CD4-positive, alpha-beta T cell treated with Interleukin-6 for 4 hours (primary cell): ENCODE measurements around the gene TFCP2.
"Not testable (repeated sequence)": the region's sequence is repeated elsewhere in the genome, so short reads cannot be mapped to it uniquely, and the experiment has no call there.

Experiments used
- DNase-seq: peaks from one replicate; pipeline ENCODE4 v3.0.0-alpha.2; 2020; ENCODE audit warnings: mixed read lengths

Gene TFCP2

DNA sequence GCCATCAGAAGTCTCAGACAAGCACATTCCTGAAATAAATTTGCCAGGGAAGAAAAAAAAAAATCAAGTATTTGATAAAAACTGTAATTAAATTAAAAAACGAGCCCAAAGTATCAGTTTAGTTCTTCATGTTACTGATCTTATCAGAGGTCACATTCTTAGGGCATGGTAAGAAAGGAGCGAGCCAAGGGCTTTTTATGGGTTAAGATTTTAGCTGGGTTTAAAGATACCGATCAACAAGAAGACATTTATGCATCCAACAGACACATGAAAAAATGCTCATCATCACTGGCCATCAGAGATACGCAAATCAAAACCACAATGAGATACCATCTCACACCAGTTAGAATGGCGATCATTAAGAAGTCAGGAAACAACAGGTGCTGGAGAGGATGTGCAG, 94.6 kb downstream of the TFCP2 start:
- DNase-seq, result not testable (repeated sequence)

DNA sequence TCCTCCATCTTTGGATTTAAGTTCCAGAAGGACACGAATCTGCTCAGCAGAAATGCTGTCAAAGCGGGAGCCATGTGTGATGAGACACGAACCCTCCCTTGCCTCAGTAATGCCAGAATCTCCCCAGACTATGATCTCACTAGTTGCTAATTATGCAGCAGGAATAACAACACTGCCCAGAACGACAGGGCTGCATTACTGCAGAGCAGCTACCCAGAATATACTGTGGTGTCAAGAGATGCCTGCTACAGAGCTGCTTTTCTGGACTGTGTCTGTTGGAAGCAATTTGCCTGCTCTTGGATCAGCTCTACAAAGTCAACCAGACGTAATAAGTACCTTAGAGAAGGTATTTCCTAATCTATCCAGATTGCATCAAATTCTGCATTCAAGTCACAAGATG, 95.0 kb downstream of the TFCP2 start:
- DNase-seq, result no peak

DNA sequence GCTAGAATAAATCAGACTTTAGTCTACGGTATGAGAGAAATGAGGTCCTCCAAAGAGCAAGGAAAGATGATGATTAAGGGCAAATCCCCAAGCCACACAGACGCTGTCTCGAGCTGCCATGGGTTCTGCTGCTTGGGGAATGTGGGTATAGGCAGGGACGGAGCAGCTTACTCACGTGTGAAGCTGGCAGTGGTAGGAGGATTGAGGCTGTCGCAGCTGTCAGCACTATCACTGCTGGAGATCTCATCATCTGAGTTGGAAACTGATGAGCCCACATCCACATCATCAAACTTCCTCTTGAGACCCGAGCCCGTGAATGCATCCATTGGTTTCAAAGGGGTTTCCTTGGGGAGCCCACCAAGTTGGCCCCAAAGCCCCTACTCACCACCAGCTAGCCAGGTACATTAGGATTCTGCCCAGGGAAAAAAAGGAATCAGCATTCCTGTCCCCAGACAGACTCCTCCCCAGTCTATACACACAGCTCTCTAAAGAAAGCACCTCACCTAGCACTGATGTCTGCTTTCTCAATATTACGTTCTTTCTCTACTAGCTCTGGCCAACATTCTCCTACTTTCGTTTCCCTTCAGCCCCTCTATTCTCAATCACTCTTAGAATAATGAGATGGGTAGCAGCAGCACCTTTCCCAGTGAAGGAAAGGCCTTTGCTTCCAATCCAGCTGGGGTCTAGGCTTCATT, 96.6 kb downstream of the TFCP2 start:
- DNase-seq, result no peak

DNA sequence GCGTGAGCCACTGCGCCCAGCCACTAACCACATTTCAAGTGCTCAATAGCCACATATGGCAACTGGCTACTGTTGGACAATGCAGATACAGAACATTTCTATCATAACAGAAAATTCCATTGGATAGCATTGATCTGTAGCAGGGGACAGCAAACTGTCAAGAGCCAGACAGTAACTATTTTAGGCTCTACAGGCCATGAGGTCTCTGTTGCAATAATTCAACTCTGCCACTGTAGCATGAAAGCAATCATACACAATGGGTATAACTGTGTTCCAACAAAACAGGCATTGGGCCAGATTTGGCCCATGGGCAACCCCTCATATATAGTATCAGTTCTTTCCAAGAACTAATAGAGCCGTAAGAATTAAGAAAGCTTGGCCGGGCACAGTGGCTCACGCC, 97.5 kb downstream of the TFCP2 start:
- DNase-seq, result no peak

DNA sequence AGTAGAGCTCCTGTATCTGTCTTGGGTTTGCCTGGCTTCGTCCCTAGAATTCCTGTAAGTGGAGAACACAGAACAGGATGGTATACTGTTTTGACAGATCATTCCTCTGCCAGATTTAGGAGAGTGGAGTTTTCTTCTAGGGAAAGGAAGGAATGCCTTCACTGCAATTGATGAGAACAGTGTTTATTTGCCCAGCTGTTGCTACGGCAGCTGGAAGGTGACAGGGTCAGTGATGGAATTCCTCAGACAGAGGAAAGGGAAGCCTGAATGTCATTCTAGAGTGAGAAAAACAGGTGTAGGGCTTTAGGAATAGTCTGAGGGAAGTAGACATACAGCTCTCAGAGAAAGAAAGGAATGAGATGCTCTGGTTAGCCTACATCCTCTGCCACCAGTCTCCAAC, 101.3 kb downstream of the TFCP2 start:
- DNase-seq, result no peak

DNA sequence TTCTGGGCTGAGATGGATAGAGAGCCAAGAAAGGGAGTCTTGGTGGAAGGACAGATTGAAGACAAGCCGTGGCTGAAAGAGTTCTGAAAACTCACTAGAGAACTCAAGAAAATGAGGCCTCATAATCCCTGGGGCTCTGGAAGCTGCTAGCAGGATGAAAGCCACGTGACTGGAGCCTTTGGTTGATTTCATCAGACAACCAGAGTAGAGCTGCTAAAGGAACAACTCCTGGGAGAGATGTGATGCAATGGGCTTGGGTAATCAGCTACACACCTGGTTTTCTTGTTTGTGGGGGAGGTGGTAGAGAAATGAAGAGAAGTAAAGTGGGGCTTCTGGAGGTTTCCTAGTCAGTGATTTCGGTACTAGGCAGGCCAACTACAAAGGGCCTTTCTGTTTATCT, 102.9 kb downstream of the TFCP2 start:
- no peak for DNase-seq

DNA sequence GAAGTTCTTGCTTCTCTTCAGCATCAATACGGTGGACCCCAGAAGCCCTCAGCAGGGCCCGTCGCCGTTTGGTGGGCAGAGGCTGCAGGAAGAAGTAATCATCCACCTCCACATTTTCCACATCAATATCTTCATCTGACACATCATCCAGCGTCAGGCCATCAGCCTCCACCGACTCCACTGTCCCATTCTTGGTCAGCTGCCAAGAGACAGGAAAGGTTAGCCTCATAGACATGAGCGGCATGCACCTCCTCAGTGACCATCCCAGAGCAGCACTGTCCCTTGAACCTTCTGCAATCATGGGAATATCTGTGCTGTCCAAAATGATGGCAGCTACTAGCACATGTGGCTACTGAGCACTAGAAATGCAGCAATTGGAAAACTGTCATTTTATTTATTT, 105.2 kb downstream of the TFCP2 start:
- no peak for DNase-seq

DNA sequence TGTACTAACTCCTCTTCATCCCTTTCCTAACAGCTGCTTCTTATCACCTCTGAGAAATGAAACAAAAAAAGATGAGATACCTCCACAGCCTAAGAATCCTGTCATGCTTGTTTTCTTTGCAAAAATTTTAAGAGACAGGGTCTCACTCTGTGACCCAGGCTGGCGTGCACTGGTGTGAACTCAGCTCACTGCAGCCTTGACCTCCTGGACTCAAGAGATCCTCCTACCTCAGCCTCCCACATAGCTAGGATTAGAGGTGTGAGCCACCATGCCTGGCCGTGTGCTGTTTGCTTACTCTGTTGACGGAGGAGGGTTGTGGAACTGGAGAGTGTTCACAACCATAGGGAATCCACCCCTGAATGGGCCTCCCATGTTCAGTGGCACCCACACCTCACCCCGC, 105.7 kb downstream of the TFCP2 start:
- no peak for DNase-seq

DNA sequence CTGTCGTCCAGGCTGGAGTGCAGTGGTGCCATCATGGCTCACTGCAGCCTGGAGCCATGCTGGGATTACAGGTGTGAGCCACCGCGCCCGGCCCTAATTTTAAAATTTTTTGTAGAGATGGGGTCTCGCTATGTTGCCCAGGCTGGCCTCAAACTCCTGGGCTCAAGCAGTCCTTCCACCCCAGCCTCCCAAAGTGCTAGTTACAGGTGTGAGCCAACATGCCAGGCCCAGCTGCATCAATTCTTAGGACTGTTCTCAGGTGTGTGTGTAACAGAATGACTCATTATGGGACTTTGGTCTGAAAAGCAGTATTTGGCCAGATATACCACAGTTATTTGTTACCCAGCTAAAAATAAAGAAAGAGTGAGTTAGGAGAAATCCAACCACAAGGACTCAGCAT, 107.4 kb downstream of the TFCP2 start:
- DNase-seq, result no peak

DNA sequence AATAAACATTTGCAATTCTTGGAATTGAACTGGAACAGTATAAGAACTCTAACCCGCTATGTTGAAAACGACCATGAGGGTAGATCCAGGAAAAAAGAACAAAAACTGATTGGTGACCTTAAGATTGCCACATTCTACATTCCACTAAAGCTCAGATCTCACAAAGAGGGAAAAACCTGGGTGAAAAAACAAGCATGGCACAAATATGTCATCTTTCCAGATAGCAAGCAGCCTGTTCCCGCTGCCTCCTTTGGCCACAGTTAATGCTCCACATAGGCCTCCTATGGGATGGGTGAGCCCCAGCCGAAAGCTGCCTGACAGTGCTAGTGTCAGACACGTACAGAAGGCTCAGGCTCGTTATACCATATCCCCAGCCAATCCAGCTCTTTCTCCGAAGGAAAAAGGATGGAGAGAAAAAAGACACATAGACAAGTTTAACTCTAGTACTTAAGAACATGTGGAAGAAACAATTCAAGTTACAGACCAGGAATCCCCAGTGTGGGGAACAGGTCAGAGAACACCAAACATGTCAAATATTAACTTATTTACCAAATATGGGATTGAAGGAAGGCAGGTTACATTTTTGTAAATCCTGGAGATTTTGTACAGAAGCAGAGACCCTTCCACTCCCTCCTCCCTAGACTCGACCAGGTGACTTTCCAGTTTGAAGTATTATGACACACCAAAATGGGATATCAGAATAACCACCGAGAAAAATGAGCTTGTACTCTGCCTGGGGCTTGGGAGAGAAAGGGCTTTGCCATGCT, 110.1 kb downstream of the TFCP2 start:
- DNase-seq, result no peak

DNA sequence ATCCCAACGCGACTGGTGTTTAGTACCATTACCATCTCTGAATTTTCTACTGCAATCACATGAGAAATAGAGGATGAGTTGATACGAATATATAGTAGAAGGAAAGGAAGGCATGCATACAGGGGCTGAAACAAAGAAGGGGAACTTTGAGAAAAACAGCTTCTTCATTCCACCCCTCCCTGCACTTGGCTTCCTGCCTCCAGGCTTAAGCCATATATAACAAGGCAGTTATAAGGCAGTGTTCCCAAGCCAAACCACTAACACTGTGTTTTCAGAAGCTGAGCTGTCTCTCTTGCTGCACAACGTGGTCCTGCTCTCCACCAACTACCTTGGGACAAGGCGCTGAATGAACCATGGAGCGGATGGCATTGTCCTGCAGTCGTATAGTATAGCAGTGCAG, 113.8 kb downstream of the TFCP2 start:
- DNase-seq, result no peak

DNA sequence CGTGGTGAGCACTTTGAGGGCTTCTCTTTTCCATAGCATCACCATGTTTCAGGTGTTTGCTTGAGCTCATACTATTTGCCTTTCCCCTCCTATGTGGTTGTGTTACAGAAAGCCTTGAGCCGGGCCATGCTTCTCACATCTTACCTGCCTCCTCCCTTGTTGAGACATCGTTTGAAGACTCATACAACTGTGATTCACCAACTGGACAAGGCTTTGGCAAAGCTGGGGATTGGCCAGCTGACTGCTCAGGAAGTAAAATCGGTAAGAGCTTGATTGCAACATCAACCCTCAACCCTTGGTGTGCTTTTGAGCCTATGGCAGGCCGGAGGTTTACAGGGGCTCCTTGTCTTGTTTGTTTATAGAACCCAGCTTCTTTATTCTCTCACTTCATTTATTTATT, 116.7 kb downstream of the TFCP2 start:
- no peak for DNase-seq

DNA sequence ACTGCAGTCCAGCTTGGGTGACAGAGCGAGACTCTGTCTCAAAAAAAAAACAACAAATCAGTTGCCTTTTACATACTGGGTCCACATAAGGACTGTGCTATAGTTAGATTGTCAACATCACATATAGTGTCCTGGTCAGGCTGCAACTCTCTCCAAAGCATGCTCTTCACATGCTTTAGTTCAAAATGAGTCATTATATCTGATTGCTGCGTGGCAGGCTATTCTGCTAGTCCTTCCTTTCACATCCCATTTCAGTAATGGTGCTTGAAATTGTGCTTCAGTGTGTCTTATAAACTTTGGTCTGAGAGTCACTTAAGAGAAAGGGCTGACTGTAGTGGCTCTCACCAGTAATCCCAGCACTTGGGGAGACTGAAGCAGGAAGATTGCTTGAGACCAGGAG, 117.9 kb downstream of the TFCP2 start:
- no peak for DNase-seq

DNA sequence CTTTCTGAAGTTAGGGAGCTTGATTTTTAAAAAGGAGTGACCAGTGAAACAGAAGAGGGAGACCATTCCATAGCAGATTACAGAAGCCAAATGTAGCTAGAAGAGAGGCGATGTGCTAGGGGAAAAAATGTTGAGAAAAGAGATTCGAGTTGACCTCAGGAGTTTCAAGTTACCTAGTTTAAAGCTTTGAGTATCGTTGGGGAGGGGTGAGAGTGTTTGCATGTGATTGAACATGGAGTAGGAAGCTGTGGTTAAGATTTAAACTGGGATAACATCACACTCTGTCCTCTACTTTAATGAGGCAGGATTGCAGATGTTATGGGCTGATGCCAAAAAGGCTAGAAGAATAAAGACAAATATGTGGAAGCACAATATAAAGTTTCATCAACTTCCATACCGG, 121.1 kb downstream of the TFCP2 start:
- DNase-seq, result no peak

DNA sequence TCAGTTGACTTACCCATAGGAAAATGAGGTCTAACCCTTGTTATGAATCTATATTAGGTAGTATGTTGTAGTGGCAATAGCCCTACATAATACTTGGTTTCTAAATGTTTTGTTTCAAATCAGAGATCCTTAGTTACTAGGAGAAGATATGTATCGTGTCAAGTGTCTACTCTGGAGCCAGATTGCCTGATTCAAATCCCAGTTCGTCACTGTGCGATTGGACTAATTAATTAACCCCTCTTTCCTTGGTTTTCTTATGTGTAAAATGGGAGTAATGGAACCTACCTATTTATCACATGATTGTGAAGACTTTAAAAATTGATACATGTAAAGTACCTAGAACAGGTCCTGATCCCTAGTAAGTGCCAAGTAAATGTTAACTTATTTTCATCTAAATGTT, 123.4 kb downstream of the TFCP2 start:
- no peak for DNase-seq

DNA sequence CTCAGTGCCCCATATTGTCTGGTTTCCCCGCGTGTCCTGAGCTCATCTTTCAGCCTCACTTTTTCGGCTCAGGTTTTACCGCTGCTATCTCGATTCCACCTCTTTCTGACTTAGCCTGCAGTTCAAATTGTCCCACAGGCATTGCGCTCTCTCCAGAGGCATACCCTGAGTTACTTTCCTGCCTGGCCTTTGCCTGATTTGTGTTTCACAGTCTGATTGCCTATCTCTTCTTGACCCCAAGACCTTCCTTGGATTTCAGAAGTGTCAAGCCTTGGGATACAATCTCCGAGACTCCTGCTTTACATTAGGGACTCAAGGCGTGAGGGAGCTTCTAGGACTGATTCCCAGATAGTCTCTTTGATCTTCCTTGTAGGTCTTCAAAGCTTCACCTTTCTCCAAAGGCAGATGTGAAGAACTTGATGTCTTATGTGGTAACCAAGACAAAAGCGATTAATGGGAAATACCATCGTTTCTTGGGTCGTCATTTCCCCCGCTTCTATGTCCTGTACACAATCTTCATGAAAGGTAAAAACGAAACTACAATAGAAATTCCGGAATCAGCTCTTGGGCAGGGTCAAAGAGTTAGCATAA, 124.2 kb downstream of the TFCP2 start:
- DNase-seq, result no peak

DNA sequence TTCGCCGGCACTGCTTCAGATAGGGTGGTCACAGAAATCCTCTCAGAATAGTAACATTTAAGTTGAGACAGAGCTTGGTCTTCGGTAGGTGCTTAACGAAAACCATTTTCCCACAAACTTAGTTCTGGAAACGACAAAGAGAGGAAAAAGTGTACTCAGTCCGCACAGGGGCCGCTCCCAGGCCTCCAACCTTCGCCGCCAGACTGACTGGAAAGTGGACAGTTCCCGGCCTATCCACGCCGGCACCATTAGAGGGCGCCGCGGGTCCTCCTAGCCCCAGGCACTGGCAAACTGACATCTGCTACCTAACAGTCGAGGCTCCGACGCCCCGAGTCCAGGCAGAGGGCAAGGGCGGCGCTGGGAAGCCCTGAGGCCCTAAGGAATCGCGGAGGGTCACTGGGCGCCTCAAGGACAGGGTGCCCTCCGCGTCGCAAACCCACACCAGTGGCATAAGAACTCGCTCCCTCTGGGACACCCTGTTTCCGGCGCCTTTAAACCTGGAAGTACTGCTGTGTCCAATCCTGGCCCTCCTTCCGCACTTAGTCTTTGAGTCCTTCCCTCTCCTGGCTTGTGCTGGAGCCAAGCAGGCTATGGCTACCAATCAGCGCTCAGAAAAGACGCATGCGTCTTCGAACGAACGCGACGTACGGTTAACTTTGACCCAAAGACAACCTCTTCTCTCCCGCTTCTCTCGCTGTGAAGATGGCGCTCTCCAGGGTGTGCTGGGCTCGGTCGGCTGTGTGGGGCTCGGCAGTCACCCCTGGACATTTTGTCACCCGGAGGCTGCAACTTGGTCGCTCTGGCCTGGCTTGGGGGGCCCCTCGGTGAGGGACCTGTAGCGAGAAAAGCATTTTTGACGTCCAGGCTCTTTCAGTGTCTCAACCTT, 125.0 kb downstream of the TFCP2 start, which contains the start of gene LETMD1:
Gene LETMD1 (plus strand): TSS at position 673 of the 886 bp plus-strand sequence. CDS start 30 bp downstream, at position 703.
- DNase-seq, result peak; percentile 90
